Gastrocnemius medialis (tissue), 4 donors: ENCODE results near the gene NEIL1.

Experiments
- POLR2A ChIP-seq, 2 donors: fragments of 450-650 bp; IDR thresholded peaks; one replicate each; pipeline ENCODE4 v1.6.1; 2017; ENCODE audit warnings: antibody characterized with exemption in 2 of 2, mild to moderate bottlenecking in 2 of 2, moderate library complexity in 2 of 2
- TF ChIP-seq, protein P1 (sequence below), 5 experiments: fragments of 450-650 bp in 3 of 5; fragments of 200-600 bp in 2 of 5; sonication (generic) in 2 of 5; IDR thresholded peaks in 4 of 5; conservative IDR thresholded peaks in 1 of 5; 1 replicate in 4 of 5; 2 replicates in 1 of 5; pipeline ENCODE4 v1.5.1; 2016 to 2019; ENCODE audit warnings: antibody characterized with exemption in 5 of 5, mild to moderate bottlenecking in 3 of 5, moderate library complexity in 3 of 5

DNA sequence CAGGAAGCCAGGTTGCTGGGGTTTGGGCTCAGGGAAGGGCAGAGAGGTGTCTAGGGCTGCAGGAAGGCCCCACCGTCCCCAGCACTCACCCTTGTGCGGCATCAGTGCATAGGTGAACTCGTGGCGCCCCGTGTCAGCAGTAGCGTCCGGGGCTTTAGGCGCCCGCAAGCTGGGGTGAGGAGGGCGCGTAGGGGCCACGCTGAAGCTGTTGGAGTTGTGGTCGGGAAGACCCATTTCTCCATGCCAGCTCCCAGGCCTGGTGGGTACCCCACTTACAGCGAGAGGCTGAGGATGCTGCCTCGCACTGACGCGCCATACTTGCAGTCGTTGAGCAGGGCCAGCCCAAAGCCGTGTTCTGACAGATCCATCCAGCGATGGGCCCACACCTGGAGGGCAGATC is 9.7 kb downstream of the NEIL1 start:
- TF ChIP-seq, protein P1, sequence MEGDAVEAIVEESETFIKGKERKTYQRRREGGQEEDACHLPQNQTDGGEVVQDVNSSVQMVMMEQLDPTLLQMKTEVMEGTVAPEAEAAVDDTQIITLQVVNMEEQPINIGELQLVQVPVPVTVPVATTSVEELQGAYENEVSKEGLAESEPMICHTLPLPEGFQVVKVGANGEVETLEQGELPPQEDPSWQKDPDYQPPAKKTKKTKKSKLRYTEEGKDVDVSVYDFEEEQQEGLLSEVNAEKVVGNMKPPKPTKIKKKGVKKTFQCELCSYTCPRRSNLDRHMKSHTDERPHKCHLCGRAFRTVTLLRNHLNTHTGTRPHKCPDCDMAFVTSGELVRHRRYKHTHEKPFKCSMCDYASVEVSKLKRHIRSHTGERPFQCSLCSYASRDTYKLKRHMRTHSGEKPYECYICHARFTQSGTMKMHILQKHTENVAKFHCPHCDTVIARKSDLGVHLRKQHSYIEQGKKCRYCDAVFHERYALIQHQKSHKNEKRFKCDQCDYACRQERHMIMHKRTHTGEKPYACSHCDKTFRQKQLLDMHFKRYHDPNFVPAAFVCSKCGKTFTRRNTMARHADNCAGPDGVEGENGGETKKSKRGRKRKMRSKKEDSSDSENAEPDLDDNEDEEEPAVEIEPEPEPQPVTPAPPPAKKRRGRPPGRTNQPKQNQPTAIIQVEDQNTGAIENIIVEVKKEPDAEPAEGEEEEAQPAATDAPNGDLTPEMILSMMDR (IDR thresholded peaks at IDR 0.05 in 4 of 5, conservative IDR thresholded peaks at IDR 0.05 in 1 of 5): no peak
- no peak for TF ChIP-seq POLR2A (IDR thresholded peaks at IDR 0.05)
